GM12873 (cell line): ENCODE measurements around the gene PCCA.

Experiments
- TF ChIP-seq, protein P1 (sequence below): IDR thresholded peaks from 2 replicates; pipeline ENCODE4 v1.5.1; 2012; ENCODE audit warnings: low read depth, mild to moderate bottlenecking, moderate library complexity, low read length, control low read depth; ENCODE audit not compliant: insufficient read depth; ENCODE audit errors: missing control alignments

The PCCA gene

GRCh38 chr13:100063333-100063732, 25.6 kb upstream of the PCCA start:
- TF ChIP-seq, protein P1, sequence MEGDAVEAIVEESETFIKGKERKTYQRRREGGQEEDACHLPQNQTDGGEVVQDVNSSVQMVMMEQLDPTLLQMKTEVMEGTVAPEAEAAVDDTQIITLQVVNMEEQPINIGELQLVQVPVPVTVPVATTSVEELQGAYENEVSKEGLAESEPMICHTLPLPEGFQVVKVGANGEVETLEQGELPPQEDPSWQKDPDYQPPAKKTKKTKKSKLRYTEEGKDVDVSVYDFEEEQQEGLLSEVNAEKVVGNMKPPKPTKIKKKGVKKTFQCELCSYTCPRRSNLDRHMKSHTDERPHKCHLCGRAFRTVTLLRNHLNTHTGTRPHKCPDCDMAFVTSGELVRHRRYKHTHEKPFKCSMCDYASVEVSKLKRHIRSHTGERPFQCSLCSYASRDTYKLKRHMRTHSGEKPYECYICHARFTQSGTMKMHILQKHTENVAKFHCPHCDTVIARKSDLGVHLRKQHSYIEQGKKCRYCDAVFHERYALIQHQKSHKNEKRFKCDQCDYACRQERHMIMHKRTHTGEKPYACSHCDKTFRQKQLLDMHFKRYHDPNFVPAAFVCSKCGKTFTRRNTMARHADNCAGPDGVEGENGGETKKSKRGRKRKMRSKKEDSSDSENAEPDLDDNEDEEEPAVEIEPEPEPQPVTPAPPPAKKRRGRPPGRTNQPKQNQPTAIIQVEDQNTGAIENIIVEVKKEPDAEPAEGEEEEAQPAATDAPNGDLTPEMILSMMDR: no peak

GRCh38 chr13:100063906-100064305, 25.0 kb upstream of the PCCA start:
- TF ChIP-seq, protein P1: no peak

- TF ChIP-seq, protein P1: no peak
Observed at GRCh38 chr13:100068133-100068931, 20.6 kb upstream of the PCCA start.

DNA sequence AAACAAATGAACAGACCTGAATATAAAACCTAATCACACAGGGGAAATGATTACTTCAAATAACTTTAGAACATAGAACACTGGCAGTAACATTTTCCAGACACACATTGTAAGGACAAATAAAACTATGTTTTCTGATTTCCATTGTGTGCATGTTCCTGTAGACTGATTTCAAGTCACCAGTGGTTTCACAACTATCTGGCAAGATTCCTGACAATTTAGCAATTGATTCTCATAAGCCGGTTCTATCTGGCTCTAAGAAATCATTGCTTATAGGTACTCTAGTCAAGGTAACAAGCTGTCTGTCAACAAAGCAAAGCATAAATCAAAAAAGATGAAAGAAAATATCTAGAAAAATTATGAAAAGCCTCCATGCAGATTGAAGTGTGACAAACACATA, 19.6 kb upstream of the PCCA start:
- TF ChIP-seq, protein P1: no peak

- TF ChIP-seq, protein P1: no peak
Observed at GRCh38 chr13:100075700-100076587, 12.9 kb upstream of the PCCA start.

GRCh38 chr13:100088273-100088643, 635 bp upstream of the PCCA start:
- TF ChIP-seq, protein P1: no peak

DNA sequence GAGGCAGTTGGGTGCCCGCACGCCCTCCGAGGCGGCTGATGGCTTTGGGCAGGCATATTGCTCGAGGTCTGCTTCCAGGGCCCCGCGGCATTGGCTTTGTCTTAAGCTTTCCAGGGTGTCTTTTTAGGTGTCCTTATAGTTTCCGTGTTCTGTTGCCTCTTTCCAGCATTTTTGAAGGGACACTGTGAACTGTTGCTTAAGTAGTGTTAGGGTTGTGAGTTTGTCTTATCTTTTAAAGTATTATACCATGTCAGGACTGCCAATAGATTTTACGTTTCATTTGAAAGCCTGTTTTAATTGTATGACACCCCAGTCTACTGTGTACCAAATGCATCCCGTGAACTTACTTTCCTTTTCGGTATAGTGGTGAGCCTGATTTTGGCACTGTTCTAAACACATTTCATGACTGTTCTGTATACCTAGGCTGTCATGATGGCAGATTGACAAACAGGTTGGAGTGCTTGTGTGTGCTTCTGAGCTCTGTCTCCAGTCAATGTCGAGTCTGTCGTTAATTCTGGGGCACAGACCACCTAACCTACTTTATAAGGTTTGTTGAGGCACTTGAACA, 656 bp downstream of the PCCA start:
- TF ChIP-seq, protein P1: no peak
